Large intestine (tissue), 3 donors: Measurements from ENCODE around the gene SYNJ2. TPM values are rescaled to one million over a fixed set of nuclear protein-coding genes. Genes with fewer than 3 reads are reported as not detected.
A peak's percentile ranks its signal among the peaks of the same experiment; 100 is the strongest.

Source experiments
- DNase-seq, 2 donors: peaks; one replicate each; pipeline versions ENCODE4 v3.0.0 to v3.0.0-alpha.2; 2013
- H3K27ac ChIP-seq: one replicate; pipeline ENCODE4 v1.5.1; 2013; ENCODE audit warnings: low read length
- H3K27me3 ChIP-seq: 2 replicates; pipeline ENCODE4 v1.6.1; 2013; ENCODE audit warnings: low read length; ENCODE audit not compliant: control insufficient read depth, insufficient read depth
- H3K36me3 ChIP-seq: 2 replicates; pipeline ENCODE4 v1.6.1; 2013; ENCODE audit warnings: low read length; ENCODE audit not compliant: control insufficient read depth, insufficient read depth
- H3K4me1 ChIP-seq: one replicate; pipeline ENCODE4 v1.6.1; 2013; ENCODE audit warnings: low read length; ENCODE audit not compliant: control insufficient read depth, insufficient read depth
- H3K4me3 ChIP-seq: one replicate; pipeline ENCODE4 v1.5.1; 2013; ENCODE audit warnings: low read length
- H3K9me3 ChIP-seq: one replicate; pipeline ENCODE4 v1.6.1; 2013; ENCODE audit warnings: mild to moderate bottlenecking, low read depth, low read length, moderate library complexity; ENCODE audit not compliant: control insufficient read depth
- WGBS: methylation state at CpG from one replicate; pipeline ENCODE4 v1.1.5; 2013; ENCODE audit warnings: low lambda C conversion rate; ENCODE audit not compliant: insufficient coverage; 5-methylcytosine and 5-hydroxymethylcytosine counted together
- polyA plus RNA-seq: library from polyadenylated mRNA; unstranded; fragments of 120-200 nt; gene quantifications from one replicate; pipeline ENCODE4 v1.2.1, GENCODE V29; 2013

Gene SYNJ2
- polyA plus RNA-seq, 1 donor: 14.3 TPM

DNA sequence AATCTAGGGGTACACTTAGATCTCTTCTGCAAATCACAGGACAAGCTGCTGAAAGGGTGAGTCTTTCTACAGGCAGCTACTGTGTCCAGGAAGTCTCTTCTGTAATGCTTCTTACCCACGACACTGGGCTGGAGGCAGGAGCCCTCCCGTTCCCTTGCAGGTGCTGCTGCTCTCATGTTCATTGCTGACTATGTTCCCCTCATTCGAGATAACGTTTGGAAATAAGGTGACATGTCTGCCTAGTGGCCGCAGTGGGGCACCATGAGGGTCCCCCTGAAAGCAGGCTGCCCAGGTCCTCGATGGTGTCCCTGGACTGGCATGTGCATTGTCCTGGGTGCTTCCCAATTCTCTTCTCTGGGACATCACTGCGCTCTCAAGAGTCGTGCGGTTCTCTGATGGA, 74.7 kb downstream of the SYNJ2 start:
- peaks cover 24% of the 10 kb centered on the region for H3K36me3 ChIP-seq
- no CpG with 5 or more reads among the region's 9 CpGs for WGBS
- H3K4me3 ChIP-seq: no peak overlapping the region
- H3K27ac ChIP-seq: no peak overlapping the region
- peaks cover 3% of the 10 kb centered on the region for H3K4me1 ChIP-seq
- no peaks in the 10 kb centered on the region for H3K27me3 ChIP-seq
- no peaks in the 10 kb centered on the region for H3K9me3 ChIP-seq
- no peak for DNase-seq

DNA sequence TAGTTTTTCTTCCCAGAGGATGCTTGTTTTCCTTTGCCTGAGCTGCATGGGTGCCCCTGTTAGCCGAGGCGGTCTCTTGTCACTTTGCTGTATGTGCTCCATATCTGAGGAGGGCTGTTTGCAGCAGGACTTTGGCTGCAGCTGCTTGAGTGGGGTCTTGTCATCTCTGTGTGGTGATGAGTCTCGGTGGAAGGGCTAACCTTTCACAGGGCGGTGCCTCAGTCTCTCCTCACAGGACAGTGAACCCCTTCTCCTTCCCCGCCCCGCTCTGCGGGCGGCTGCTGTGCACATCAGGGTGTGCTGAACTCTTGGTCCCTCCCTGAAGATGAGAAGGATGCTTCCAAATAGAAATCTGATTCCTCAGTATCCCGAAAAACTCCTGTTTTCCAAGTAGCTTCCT, 75.1 kb downstream of the SYNJ2 start:
- no peaks in the 10 kb centered on the region for H3K9me3 ChIP-seq
- WGBS: no CpG with 5 or more reads among the region's 9 CpGs
- H3K4me1 ChIP-seq: peaks cover 3% of the 10 kb centered on the region
- H3K36me3 ChIP-seq: peaks cover 28% of the 10 kb centered on the region
- H3K27me3 ChIP-seq: no peaks in the 10 kb centered on the region
- no peak overlapping the region for H3K27ac ChIP-seq
- no peak overlapping the region for H3K4me3 ChIP-seq
- DNase-seq: no peak

DNA sequence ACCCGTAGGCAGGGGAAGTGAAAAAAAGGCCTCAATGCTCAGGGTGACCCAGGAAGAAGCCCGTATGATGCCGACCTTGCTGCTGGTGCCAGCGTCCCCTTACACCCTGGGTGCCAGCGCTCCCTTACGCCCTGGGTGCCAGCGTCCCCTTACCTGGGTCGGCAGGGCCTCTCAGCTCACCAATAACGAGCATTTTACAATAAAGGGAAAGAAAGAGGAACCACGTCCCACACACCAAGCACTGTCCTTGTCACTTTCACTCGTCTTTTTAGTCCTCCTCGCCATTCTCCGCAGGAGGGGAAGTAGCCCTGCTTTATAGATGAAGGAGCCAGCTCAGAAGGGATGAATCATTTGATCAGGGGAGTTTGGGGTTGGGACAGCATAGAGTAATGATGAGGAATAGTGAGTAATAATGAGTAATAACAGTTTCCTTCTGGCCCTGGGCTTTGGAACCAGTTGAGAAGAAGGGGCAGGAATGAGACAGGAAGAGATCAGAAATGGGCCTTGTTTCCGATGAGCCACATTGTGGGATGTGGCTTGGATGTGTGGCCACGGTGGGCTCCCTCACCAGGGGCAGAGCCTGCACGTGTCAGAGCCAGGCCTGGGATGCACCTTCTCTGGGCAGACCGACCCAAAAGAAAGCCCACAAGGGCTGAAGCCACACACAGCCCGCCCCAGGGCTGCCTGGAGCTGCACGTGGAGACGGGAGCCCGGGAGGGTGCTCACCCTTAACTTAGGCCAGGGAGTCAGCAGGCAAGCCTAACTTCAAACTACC, 75.7 kb downstream of the SYNJ2 start:
- 76% methylated on average over 3 of the region's 21 CpGs for WGBS
- Histone ChIP-seq H3K4me1 (peaks cover 3% of the 10 kb centered on the region), H3K27ac (no peak overlapping the region), H3K36me3 (peaks cover 34% of the 10 kb centered on the region), H3K9me3 (no peaks in the 10 kb centered on the region), H3K4me3 (no peak overlapping the region), H3K27me3 (no peaks in the 10 kb centered on the region)
- no peak for DNase-seq

DNA sequence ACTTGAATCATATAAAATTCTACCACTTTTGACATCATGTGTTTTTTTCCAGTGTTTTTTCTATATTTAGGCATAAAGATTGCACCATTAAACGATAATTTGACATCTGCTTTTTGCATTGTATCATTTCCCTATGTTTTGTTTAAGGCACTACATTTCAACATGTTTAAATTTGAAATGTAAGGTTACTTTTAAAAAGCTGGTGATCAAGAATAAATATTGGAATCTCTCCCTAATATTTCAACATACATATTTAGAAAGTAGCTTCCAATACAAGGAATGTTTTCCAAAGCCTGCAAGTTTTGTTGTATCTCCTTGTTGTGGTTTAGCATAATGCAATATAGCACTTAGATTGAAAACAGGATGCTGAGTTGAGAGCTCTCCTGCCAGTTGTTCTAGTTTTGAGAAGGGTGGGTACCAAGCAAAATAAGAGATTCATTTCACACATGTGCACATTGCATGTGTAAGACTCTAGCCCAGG, 76.5 kb downstream of the SYNJ2 start:
- no peak for DNase-seq
- WGBS: 60% methylated on average over 1 of the region's 1 CpG
- H3K27ac ChIP-seq: no peak overlapping the region

DNA sequence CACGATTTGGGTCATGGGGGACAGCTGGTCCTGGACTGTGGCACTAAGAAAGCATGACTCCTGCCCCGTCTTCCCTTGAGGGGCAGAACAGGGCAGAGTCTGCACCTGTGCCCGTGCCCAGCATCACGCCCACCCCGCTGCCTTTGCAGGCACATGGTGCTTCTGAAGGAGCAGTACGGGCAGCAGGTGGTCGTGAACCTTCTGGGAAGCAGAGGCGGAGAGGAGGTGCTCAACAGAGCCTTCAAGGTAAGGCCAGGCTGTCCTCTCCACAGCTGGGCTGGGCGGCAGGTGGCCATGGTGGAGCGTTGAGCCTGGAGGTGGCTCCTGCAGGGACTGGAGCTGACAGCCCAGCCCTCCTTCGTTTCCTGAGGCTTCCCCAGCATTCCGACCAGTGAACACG, 77.4 kb downstream of the SYNJ2 start:
- WGBS: no CpG with 5 or more reads among the region's 13 CpGs
- DNase-seq: no peak
- Histone ChIP-seq H3K27me3 (no peaks in the 10 kb centered on the region), H3K4me1 (peaks cover 3% of the 10 kb centered on the region), H3K4me3 (no peak overlapping the region), H3K9me3 (no peaks in the 10 kb centered on the region), H3K36me3 (peaks cover 49% of the 10 kb centered on the region), H3K27ac (no peak overlapping the region)

More for the DNA sequence above, 76.5 kb downstream of the SYNJ2 start:
- Histone ChIP-seq H3K27me3 (no peaks in the 10 kb centered on the region), H3K36me3 (peaks cover 42% of the 10 kb centered on the region), H3K4me3 (no peak overlapping the region), H3K4me1 (peaks cover 3% of the 10 kb centered on the region), H3K9me3 (no peaks in the 10 kb centered on the region)

DNA sequence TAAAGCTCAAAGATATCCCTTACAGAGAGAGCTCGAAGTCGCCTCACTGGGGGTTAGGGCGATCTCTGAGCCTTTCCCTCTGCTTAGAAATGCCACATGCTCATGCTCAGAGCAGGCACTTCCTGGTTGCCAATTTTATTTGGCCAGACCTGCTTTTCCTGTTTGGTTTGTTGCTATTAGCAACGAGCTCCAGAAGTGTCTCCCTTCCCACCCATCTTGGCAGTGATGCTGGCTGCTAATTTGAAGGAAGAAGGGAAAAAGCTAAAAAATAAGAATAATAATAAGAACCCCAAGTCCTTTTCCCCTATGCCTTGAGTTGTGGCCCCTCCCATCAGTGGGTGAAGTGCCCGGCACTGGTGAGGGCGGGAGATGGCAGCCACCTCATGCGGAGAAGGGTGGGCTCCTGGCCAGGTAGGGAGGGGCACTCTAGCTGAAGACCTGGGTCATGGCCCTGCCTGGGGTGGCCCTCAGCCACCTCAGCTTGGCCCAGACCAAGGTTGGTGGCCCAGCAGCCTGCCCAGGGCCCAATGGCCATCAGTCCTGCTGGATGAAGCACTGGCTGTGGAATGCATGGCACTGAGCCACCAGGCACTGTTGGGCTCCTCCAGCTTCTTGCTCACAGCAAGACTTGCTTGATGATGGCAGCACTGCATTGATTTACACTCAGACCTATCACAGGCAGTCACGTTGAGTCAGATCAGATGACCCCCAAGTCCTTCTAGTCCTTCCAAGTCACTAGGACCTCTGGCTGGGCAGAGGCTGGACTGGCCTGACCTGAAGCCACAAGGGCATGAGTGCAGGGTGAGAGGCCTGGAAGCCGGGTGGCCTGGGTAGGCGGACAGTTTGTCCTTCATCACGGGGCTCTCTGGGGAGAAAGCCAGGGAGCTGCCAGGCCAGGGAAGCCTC, 79.0 kb downstream of the SYNJ2 start:
- no peaks in the 10 kb centered on the region for H3K9me3 ChIP-seq
- no peak overlapping the region for H3K4me3 ChIP-seq
- H3K27ac ChIP-seq: no peak overlapping the region
- peak; percentile 33 to 50 for DNase-seq
- WGBS: no CpG with 5 or more reads among the region's 11 CpGs
- no peaks in the 10 kb centered on the region for H3K27me3 ChIP-seq
- H3K36me3 ChIP-seq: peaks cover 60% of the 10 kb centered on the region
- peaks cover 3% of the 10 kb centered on the region for H3K4me1 ChIP-seq

DNA sequence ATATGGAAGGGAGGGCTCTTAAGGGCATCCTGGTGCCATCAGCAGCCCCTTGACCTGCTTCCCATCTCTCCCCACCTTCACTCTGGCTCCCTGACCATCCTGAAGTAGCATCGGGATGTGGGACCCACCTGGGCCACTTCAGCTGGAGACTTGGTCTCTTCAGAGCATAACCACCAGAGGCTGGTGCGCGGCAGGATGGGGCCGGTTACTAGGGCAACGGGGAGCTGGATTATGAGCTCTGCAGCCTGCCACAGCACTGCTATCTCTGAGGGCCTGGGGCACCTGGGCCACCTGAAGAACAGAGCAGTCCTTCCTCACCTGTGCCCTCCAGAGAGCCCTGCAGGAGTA, 79.7 kb downstream of the SYNJ2 start:
- Histone ChIP-seq H3K27me3 (no peaks in the 10 kb centered on the region), H3K4me1 (peaks cover 3% of the 10 kb centered on the region), H3K4me3 (no peak overlapping the region), H3K9me3 (no peaks in the 10 kb centered on the region), H3K36me3 (peaks cover 64% of the 10 kb centered on the region), H3K27ac (no peak overlapping the region)
- no CpG with 5 or more reads among the region's 5 CpGs for WGBS
- no peak for DNase-seq

DNA sequence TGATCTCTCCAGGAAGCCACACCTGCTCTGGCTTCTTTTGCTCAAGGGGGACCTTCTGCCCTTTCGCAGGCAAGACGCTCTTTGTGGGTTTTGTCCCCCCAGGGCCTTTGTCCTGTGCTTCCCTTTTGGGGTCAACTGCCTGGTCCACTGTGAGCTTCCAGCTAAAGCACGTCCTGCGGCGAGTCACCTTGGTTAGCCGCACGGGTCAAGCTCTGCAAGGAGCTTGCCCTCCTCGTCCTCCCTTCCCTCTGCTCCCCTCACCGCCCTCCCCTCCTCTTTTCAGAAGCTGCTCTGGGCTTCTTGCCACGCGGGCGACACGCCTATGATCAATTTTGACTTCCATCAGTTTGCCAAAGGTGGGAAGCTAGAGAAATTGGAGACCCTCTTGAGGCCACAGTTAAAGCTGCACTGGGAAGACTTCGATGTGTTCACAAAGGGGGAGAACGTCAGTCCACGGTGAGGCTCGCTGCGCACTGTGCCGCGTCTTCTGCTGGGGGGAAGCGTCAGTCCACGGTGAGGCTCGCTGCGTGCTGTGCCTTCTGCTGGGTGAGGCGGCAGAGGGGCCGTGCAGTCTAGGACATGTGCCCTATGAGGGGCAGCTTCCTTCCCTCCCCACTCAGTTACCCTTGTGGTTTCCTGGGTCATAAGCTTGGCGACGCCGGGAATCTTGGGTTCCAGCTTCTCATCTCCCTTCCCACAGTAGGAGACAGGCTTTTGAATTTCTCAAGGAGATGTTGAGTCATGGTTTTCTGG, 80.2 kb downstream of the SYNJ2 start:
- Histone ChIP-seq H3K27ac (no peak overlapping the region), H3K4me3 (no peak overlapping the region), H3K4me1 (peaks cover 3% of the 10 kb centered on the region), H3K9me3 (no peaks in the 10 kb centered on the region), H3K36me3 (peaks cover 64% of the 10 kb centered on the region), H3K27me3 (no peaks in the 10 kb centered on the region)
- DNase-seq: no peak
- WGBS: 100% methylated on average over 1 of the region's 29 CpGs

DNA sequence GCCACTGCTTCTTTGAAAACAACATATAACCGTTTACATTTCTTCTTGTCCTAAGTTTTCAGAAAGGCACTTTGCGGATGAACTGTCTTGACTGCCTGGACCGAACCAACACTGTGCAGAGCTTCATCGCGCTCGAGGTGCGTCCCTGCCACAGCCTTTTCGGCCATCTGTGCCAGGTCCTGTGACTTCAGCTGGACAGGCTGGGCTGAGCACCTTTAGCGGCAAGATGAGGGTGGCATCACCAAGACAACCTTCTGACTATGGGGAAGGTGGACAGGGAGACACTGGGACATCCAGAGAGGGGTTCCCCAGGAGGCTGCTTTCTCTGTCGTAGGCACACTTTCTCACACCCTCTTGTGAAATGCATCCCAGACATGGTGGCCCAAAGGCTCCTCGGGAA, 82.1 kb downstream of the SYNJ2 start:
- Histone ChIP-seq H3K9me3 (no peaks in the 10 kb centered on the region), H3K27ac (no peak overlapping the region), H3K4me3 (no peak overlapping the region), H3K36me3 (peaks cover 70% of the 10 kb centered on the region), H3K4me1 (peaks cover 9% of the 10 kb centered on the region), H3K27me3 (no peaks in the 10 kb centered on the region)
- DNase-seq: no peak
- WGBS: no CpG with 5 or more reads among the region's 11 CpGs

DNA sequence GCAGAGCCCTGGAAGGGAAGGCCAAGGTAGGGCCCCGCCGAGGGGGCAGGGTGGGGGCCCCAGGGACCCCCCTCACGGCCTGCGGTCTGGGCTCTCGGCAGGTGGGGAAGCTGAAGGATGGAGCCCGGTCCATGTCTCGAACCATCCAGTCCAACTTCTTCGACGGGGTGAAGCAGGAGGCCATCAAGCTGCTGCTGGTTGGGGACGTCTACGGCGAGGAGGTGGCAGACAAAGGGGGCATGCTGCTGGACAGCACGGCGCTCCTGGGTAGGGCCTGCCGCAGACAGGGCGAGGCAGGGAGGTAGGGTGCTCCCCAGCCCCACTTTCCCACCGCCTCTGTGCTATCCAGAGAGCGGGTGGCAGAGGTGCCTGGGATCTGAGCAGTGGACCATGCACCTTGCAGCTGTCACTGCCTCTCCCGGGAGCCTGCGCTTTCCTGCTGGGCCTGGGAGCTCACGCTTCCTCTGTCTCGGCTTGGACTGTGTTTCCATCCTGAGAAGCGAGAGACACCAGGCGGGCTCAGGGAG, 83.1 kb downstream of the SYNJ2 start:
- DNase-seq: no peak
- no peaks in the 10 kb centered on the region for H3K9me3 ChIP-seq
- no peaks in the 10 kb centered on the region for H3K27me3 ChIP-seq
- H3K27ac ChIP-seq: no peak overlapping the region
- H3K4me3 ChIP-seq: no peak overlapping the region
- peaks cover 18% of the 10 kb centered on the region for H3K4me1 ChIP-seq
- WGBS: no CpG with 5 or more reads among the region's 24 CpGs
- peaks cover 71% of the 10 kb centered on the region for H3K36me3 ChIP-seq
